DOHH2 (cell line): ENCODE results near the gene ALDH18A1.

Source experiments
- CTCF ChIP-seq: fragments of 200-600 bp; sonication (generic); IDR thresholded peaks from one replicate; pipeline ENCODE4 v1.5.1; 2014; ENCODE audit warnings: antibody characterized with exemption, mild to moderate bottlenecking, low read depth, low read length; ENCODE audit not compliant: poor library complexity, severe bottlenecking
- EZH2phosphoT487 ChIP-seq: fragments of 200-600 bp; sonication (generic); IDR thresholded peaks from 2 replicates; pipeline ENCODE4 v1.6.1; 2017; ENCODE audit warnings: borderline replicate concordance, mild to moderate bottlenecking, antibody characterized with exemption, low read length, moderate library complexity, mixed read lengths

- TF ChIP-seq CTCF (no peak), EZH2phosphoT487 (no peak)
Measured at GRCh38 chr10:95693071-95693667, 36.7 kb upstream of the ALDH18A1 start.
